Neutrophil (primary cell): Measurements from ENCODE around the gene MCHR1.

Experiments
- H3K27ac ChIP-seq: fragments of 200-600 bp; sonication (generic); 2 replicates; pipeline ENCODE4 v1.5.1; 2016; ENCODE audit warnings: mild to moderate bottlenecking, moderate library complexity
- H3K27me3 ChIP-seq: fragments of 200-600 bp; sonication (generic); 2 replicates; pipeline ENCODE4 v1.6.0; 2016; ENCODE audit warnings: mild to moderate bottlenecking
- H3K36me3 ChIP-seq: fragments of 200-600 bp; sonication (generic); 2 replicates; pipeline ENCODE4 v1.5.1; 2017
- H3K4me1 ChIP-seq, 2 experiments: fragments of 200-600 bp in 1 of 2; sonication (generic) in 1 of 2; 1 replicate in 1 of 2; 2 replicates in 1 of 2; pipeline versions ENCODE4 v1.5.1 to v1.6.1; 2013 to 2016; ENCODE audit warnings: low read depth in 1 of 2, low read length in 1 of 2, mild to moderate bottlenecking in 1 of 2, moderate library complexity in 1 of 2; ENCODE audit not compliant: control insufficient read depth in 1 of 2, insufficient read depth in 1 of 2
- H3K4me3 ChIP-seq, 2 experiments: fragments of 200-600 bp in 1 of 2; sonication (generic) in 1 of 2; 1 replicate in 1 of 2; 2 replicates in 1 of 2; pipeline ENCODE4 v1.5.1; 2013 to 2016; ENCODE audit warnings: low read depth in 1 of 2, low read length in 1 of 2, mild to moderate bottlenecking in 1 of 2, moderate library complexity in 1 of 2
- H3K9me3 ChIP-seq: fragments of 200-600 bp; sonication (generic); 2 replicates; pipeline ENCODE4 v1.5.1; 2016
- TF ChIP-seq, protein P1 (sequence below): fragments of 200-600 bp; sonication (generic); IDR thresholded peaks from 2 replicates; pipeline ENCODE4 v1.5.1; 2016; ENCODE audit warnings: antibody characterized with exemption

Gene MCHR1

DNA sequence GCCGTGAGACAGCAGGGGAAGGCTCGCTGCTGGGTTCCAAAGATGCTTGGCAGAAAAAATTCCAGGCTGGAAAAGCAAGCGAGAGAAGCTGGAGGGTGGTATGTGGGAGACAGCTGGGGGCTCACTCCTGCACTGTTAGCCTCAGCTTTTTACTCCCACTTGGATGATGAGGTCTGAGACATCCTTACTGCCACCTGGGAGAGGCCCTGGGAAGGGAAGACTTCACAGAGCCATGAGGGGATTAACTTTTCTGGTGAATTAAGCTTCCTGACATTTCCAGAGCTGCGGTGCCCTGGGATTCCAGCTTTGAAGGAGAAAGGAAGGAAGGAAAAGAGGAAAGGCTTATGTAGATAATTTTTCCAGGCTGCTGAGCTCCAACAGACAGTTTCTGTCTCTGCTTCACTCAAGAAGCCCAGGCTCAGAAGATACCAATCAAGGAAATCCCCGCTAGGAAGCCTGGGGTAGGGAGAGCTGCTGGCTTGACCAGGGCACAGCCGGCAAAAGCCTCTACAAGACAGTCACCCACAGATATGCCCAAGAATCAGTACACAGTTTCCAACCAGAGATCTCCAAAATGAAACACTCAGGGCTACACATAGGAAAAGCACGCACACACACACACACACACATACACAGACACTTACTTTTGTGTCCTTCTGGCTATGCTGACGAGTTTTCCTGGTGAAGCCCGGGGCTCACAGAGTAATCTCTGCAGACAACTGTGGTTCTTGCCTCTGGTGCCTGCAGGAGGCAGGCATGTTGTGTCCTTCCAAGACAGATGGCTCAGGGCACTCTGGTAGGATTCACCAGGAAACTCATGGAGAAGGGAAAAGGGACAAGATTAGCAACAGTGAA is 907 bp downstream of the MCHR1 start:
- TF ChIP-seq, protein P1, sequence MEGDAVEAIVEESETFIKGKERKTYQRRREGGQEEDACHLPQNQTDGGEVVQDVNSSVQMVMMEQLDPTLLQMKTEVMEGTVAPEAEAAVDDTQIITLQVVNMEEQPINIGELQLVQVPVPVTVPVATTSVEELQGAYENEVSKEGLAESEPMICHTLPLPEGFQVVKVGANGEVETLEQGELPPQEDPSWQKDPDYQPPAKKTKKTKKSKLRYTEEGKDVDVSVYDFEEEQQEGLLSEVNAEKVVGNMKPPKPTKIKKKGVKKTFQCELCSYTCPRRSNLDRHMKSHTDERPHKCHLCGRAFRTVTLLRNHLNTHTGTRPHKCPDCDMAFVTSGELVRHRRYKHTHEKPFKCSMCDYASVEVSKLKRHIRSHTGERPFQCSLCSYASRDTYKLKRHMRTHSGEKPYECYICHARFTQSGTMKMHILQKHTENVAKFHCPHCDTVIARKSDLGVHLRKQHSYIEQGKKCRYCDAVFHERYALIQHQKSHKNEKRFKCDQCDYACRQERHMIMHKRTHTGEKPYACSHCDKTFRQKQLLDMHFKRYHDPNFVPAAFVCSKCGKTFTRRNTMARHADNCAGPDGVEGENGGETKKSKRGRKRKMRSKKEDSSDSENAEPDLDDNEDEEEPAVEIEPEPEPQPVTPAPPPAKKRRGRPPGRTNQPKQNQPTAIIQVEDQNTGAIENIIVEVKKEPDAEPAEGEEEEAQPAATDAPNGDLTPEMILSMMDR, result no peak
- Histone ChIP-seq H3K36me3 (no peaks in the 10 kb centered on the region), H3K4me3 (no peak overlapping the region), H3K27me3 (peaks cover 63% of the 10 kb centered on the region), H3K27ac (no peak overlapping the region), H3K9me3 (no peaks in the 10 kb centered on the region), H3K4me1 (no peaks in the 10 kb centered on the region)

DNA sequence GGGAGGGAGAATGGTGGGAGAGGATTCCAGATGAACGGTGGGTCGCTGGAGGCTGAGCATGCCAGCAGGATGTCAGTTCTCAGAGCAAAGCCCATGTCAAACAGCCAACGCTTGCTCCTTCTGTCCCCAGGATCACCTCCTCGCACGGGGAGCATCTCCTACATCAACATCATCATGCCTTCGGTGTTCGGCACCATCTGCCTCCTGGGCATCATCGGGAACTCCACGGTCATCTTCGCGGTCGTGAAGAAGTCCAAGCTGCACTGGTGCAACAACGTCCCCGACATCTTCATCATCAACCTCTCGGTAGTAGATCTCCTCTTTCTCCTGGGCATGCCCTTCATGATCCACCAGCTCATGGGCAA is 1.5 kb downstream of the MCHR1 start:
- Histone ChIP-seq H3K4me3 (no peak overlapping the region), H3K9me3 (no peaks in the 10 kb centered on the region), H3K27me3 (peaks cover 63% of the 10 kb centered on the region), H3K27ac (no peak overlapping the region), H3K36me3 (no peaks in the 10 kb centered on the region), H3K4me1 (no peaks in the 10 kb centered on the region)
- TF ChIP-seq, protein P1, result no peak

DNA sequence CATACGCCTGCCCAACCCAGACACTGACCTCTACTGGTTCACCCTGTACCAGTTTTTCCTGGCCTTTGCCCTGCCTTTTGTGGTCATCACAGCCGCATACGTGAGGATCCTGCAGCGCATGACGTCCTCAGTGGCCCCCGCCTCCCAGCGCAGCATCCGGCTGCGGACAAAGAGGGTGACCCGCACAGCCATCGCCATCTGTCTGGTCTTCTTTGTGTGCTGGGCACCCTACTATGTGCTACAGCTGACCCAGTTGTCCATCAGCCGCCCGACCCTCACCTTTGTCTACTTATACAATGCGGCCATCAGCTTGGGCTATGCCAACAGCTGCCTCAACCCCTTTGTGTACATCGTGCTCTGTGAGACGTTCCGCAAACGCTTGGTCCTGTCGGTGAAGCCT is 2.2 kb downstream of the MCHR1 start:
- H3K27ac ChIP-seq, result no peak overlapping the region

DNA sequence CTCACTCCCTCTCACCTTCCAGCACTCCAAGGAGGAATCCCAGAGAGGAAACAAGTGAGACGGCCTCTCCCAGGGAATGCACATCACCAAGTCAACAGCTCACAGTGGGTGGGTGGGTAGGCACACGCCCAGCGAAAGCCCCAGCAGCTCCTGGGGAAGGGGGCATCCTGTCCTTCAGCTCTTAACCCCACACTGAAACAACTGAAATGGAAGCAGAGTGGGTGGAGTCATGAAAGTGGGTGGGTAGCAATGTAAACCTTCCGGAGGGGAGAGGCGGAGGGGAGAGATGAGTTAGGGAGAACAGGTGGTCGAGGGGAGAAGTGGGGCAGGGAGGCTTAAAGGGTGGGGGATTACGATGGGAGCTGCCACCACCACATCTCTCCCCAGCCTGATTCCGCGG is 5.4 kb downstream of the MCHR1 start:
- Histone ChIP-seq H3K27ac (no peak overlapping the region), H3K4me3 (no peak overlapping the region), H3K4me1 (no peaks in the 10 kb centered on the region), H3K36me3 (no peaks in the 10 kb centered on the region), H3K9me3 (no peaks in the 10 kb centered on the region), H3K27me3 (peaks cover 42% of the 10 kb centered on the region)
- TF ChIP-seq, protein P1, result no peak

More for the DNA sequence above, 2.2 kb downstream of the MCHR1 start:
- H3K36me3 ChIP-seq, result no peaks in the 10 kb centered on the region
- TF ChIP-seq, protein P1, result no peak
- no peaks in the 10 kb centered on the region for H3K4me1 ChIP-seq
- no peaks in the 10 kb centered on the region for H3K9me3 ChIP-seq
- H3K27me3 ChIP-seq, result peaks cover 63% of the 10 kb centered on the region
- no peak overlapping the region for H3K4me3 ChIP-seq

DNA sequence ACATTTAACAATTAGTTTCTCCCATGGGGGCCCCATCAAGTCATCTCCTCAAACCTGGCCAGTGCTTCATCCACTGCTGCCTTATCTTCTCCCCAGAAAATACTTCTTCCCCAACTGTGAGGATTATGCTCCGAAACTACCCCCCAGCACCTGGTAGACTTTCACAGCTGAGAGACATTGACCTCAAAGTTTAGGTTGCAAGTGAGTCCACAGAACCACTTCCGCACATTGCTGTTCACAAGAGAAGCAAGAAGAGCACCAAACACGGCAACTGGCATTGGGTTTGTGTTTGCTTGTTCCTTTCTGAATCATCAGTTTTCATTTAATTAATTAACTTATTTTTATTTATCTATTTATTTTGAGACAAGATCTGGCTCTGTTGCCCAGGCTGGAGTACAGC is 6.1 kb downstream of the MCHR1 start:
- H3K27ac ChIP-seq, result no peak overlapping the region
- H3K4me1 ChIP-seq, result no peaks in the 10 kb centered on the region
- H3K27me3 ChIP-seq, result peaks cover 35% of the 10 kb centered on the region
- no peaks in the 10 kb centered on the region for H3K9me3 ChIP-seq
- TF ChIP-seq, protein P1, result no peak
- no peaks in the 10 kb centered on the region for H3K36me3 ChIP-seq
- H3K4me3 ChIP-seq, result no peak overlapping the region
